ENCODE results near the gene LAMTOR1. TPM values are rescaled to one million over a fixed set of nuclear protein-coding genes. Genes with fewer than 3 reads are reported as not detected.

Gene LAMTOR1
- total and polyA plus RNA-seq, 10 of the 15 experiments (the other 5 are each of a cell fraction or from before 2014, with no cell fraction given), result 58.8 to 141 (median 110) TPM

GRCh38 chr11:72100009-72100408, 3.1 kb downstream of the LAMTOR1 start (continued):
- TF ChIP-seq EP300 (IDR thresholded peaks at IDR 0.05; ENCODE audit: borderline replicate concordance in 1 of 2, control insufficient read depth in 1 of 2, low read depth in 2 of 2, low read length in 2 of 2), result no peak
- no peak for TF ChIP-seq ZNF687 (IDR thresholded peaks at IDR 0.05)
- no peak for TF ChIP-seq CUX1 (IDR thresholded peaks at IDR 0.05; ENCODE audit: insufficient replicate concordance, low read depth, low read length)
- no peak for TF ChIP-seq E2F8 (IDR thresholded peaks at IDR 0.05; ENCODE audit: low read depth, partially characterized antibody)
- TF ChIP-seq EED (IDR thresholded peaks at IDR 0.05; ENCODE audit: low read depth), result no peak
- no peak for TF ChIP-seq BCLAF1 (IDR thresholded peaks at IDR 0.05)
- TF ChIP-seq TBL1XR1 (IDR thresholded peaks at IDR 0.05; ENCODE audit: low read depth, low read length), result no peak
- no peak for TF ChIP-seq EGR1 (IDR thresholded peaks at IDR 0.05; ENCODE audit: borderline replicate concordance in 1 of 2, low read depth in 2 of 2, low read length in 2 of 2)
